Activated CD4-positive, alpha-beta T cell treated with anti-CD3 and anti-CD28 coated beads for 1 hour (primary cell): Measurements from ENCODE around the gene KDM8.
"Not testable (repeated sequence)": the region's sequence is repeated elsewhere in the genome, so short reads cannot be mapped to it uniquely, and the experiment has no call there.

Experiments used
- DNase-seq: peaks from one replicate; pipeline ENCODE4 v3.0.0-alpha.2; 2020

KDM8 gene

DNA sequence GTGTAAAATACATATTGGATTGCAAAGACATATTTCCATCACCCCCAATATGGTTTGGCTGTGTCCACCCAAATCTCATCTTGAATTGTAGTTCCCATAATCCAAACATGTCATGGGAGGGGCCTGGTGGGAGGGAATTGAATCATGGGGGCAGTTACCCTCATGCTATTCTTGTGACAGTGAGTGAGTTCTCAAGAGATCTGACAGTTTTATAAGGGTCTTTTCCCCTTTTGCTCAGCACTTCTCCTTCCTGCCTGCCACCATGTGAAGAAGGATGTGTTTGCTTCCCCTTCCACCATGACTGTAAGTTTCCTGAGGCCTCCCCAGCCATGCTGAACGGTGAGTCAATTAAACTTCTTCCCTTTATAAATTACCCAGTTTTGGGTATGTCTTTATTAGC is 43.8 kb downstream of the KDM8 start:
- not testable (repeated sequence) for DNase-seq

DNA sequence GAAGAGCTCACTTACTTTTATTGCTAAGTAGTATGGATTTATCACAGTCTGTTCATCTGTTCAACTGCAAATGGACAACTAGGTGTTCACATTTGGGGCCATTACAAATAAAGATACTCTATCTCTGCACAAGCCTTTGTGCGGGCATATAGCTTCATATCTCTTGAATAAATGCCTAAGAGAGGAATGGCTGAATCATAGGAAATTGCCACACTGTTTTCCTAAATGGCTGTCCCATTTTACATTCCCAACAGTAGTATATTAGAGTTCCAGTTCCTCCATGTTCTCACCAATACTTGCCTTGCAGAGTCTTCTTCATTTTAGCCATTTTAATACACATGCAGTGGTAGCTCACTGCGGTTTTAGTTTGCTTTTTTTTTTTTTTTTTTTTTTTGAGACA is 44.7 kb downstream of the KDM8 start:
- DNase-seq, result no peak

DNA sequence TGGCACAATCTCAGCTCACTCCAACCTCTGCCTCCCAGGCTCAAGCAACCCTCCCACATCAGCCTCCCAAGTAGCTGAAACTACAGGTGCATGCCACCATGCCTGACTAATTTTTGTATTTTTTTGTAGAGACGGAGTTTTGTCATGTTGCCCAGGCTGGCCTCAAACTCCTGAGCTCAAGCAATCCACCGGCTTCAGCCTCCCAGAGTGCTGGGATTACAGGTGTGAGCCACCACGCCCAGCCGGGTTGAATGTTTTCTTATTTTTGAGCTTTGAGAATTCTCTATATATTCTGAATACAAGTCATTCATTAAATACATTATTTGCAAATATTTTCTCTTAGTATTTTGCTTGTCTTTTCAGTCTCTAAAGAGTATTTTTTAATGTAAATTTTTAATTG is 45.6 kb downstream of the KDM8 start:
- DNase-seq, result not testable (repeated sequence)

GRCh38 chr16:27251541-27252205 is 48.3 kb downstream of the KDM8 start:
- no peak for DNase-seq

GRCh38 chr16:27252206-27252585 is 48.9 kb downstream of the KDM8 start:
- no peak for DNase-seq

DNA sequence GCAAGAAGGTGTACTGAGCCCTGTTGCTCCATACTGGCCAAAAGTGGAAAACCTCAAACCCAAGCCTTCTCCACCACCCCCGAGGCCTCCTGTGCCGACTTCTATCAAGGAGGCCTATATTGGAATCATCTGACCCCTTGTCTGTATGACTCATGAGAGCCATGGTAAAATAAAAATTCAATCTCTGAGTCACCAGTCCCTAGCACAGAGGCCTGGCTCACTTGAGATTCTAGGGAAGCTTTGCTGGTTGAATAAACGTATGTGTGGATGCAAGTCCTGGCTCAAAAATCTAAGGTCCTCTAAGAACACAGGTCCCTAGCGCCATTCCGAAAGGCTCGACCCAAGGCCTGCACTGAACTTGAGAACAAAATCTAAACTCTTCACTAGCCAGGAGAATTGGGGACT is 50.2 kb downstream of the KDM8 start:
- DNase-seq, result no peak

DNA sequence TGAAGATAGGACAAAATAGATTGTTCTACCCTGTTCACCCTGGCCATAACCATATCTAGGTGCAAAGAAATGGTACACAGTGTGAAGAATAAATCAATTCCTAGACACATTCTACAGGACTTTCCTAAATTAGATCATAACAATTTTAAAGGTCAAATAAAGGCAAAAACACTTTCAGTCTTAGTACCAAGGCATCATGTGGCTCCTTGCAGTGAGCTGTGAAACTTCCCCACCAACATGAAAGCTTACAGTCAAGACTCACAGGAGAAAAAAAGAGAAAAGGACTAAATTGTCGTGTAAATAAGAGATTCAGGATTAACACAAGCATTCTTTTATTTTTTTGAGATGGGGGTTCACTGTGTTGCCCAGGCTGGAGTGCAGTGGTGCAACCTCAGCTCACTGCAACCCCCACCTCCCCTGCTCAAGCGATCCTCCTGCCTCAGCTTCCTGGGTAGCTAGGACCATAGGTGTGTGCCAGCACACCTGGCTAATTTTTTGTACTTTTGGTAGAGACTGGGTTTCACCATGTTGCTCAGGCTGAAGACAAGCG is 51.0 kb downstream of the KDM8 start:
- DNase-seq, result no peak

DNA sequence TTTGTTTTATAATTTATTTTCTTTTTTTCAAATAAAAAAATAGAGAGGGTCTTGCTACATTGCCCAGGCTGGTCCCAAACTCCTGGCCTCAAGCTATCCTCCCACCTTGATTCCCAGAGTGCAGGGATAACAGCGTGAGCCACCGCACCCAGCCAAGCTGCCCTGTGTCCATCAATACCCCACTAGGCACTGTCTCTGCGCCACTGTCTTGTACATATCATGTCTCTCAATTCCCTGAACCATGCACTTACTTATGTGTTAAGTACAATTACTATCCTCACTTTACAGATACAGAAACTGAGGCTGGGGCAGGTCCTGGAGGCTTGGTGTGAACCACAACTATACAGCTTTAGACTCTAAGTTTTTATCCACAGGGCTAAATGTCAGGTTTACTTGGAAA is 53.5 kb downstream of the KDM8 start:
- no peak for DNase-seq

DNA sequence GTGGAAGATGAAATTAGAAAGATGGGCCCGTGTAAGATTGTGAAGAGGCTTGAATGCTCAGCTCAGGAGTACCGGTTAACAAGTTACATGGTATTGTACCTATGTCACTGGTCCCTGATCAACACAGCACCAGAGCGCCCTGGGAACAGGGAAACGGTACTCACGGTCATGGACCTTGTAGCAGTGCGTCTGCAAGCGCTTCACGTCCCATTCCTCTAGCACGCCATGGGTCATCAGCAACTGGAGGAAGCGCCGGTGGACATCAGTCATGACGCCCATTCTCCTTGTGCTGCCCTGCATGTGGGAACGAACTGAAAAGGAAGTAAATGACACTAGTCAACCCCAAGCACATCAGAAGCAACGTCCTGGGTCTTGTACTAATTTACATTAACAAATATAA is 53.9 kb downstream of the KDM8 start:
- DNase-seq, result no peak

DNA sequence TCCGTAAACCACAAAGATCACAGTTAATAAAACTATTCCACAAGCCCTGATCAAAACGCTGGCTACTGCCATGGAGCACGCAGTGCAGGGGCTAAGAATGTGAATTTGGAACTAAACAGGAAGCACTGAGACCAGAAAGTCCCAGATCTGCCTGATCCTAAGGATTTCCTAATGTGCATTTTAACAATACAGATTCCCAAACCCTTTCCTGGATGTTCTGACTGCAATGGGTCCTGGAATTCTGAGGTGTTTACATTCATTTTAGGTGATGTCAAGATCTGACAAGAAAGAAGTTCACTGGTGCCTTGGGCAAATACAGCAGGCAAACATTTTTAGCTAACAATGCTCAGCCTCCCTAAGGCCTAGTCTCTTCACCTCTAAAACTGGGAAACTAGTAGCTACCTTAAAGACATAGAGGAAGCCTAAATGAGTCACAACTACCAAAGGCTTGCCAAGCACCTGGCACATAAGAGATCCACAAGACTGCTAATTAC is 55.0 kb downstream of the KDM8 start:
- DNase-seq, result no peak

GRCh38 chr16:27259710-27260109 is 56.4 kb downstream of the KDM8 start:
- no peak for DNase-seq

DNA sequence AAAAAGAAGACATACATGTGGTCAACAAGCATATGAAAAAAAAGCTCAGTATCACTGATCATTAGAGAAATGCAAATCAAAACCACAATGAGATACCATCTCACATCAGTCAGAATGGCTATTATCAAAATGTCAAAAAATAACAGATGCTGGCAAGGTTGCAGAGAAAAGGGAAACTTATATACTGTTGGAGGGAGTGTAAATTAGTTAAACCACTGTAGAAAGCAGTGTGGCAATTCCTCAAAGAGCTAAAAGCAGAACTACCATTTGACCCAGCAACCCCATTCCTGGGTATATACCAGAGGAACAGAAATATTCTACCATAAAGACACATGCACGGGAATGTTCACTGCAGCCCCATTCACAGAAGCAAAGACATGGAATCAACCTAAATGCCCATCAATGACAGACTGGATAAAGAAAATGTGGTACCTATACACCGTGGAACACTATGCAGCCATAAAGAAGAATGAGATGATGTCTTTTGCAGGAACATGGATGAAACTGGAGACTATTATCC is 59.6 kb downstream of the KDM8 start:
- DNase-seq, result not testable (repeated sequence)

DNA sequence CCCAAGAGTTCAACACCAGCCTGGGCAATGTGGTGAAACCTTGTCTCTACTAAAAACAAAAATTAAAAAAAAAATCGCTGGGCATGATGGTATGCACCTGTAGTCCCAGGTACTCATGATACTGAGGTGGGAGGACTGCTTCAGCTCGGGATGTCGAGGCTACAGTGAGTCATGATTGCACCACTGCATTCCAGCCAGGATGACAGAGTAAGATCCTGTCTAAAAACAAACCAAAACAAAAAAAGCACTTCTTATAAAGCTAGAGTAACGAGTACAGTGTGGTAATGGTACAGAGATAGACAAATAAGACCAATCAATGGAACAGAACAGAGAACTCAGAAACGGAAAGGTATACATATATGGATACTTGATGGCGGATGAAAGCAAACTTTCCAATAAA is 60.8 kb downstream of the KDM8 start:
- DNase-seq, result no peak

- DNase-seq, result no peak
Observed at GRCh38 chr16:27265982-27266381, 62.7 kb downstream of the KDM8 start.

DNA sequence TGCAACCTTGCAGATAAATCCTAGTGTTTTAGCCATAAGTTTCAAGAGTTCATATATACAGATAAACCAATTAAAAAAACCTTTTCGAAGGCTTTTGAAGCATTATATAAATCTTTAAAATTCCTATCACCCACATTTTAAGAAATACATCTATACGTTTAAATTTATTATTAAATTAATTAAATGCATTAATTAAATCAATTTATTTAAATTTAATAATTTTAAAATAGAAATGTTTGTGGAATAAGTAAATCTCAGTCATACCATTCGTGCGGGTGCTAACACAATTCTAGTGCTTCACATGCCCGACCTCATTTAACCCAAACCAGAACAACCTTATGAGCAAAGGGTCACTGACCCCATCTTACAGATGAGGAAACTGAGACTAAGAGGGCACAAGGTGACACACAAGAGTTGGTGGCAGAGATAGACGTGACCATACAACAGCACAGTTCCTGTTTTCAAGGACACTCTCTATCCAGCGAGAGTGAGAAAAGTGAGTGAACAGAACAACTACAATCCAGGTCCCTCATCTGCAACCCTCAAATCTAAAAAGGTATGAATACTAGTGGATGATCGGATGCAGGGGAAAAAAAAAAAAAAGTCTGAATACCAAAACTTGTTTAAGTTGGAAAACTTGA is 63.8 kb downstream of the KDM8 start:
- DNase-seq, result no peak

DNA sequence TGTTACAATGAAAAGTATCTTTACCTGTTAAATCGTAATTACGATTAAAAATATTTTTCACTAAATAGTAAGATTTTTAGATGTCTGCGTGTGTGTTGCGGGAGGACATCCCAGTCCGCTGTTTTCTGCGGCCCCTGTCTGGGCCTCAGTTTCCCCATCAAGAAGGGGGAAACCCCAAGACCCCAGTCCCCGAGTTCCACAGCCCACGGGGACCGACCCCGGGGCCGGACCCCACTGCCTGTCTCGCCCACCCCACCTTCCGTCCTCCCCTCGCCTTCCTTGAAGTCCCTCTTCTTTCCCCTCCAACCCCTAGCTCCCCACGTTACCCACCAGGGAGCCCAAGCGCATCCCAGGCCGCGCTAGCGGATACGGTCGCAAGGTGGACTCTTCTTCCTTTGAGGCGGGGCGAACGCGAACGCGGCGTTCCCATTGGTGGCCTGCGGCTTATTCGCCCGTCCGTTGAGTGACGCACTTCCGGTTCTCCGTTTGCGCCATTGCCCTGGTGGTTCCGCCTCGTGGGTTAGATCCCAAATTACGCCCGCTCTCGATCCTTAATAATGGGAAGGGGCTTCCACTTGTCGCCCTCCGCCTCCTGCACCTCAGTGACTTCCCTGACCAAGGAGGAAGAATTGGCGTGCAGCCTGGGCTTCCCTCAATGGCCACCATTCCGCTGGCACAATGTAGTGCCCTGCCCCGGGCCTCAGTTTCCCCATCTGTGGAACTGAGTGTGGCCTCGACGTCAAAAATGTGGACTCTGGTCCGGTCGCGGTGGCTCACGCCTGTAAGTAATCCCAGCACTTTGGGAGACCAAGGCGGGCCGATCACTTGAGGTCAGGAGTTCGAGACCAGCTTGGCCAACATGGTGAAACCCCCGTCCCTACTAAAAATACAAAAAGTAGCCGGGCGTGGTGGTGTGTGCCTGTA is 65.3 kb downstream of the KDM8 start, which contains the start of gene NSMCE1:
TSS of gene NSMCE1 (minus strand) at position 397 of the 924 bp plus-strand sequence. CDS start 11,202 bp downstream, outside the sequence.
- peak; percentile 93 for DNase-seq

DNA sequence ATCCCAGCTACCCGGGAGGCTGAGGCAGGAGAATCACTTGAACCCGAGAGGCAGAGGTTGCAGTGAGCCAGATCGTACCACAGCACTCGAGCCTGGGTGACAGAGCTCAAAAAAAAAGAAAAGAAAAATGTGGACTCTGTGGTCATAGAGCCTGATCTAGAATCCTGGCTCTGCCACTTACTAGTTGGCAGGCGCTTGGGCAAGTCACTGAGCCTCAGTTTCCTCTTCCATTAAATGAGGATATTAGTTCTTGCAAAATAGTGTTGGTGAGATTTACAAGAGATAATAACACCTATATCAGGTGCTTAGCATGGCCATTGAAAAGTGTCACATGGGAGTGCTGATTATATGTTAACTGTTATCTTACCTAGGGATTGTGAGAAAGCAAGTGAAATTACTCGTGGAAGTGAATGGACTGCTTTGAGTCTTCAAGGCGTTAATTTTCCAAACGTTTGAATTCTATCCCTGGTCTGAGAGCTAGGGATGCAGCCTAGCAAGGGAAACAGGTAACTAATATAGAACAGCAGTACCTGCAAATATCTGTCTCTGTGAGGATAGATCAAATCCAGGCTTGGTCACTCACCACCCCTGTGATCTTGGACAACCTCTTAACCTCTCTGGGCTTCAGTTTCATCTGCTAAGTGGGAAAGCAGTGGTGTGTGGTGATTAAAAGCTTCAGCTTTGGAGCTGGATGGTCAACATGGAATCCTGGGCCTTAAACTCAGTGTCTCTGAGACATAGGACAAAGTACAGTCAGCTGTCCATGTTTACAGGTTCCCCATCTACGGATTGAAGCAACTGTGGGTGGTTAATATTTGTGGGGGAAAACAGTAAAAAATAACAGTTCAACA is 66.2 kb downstream of the KDM8 start:
- no peak for DNase-seq

GRCh38 chr16:27270349-27270748 is 67.0 kb downstream of the KDM8 start:
- DNase-seq, result no peak
